HepG2 (cell line): Measurements from ENCODE around the gene LMOD3. TPM values are rescaled to one million over a fixed set of nuclear protein-coding genes. Genes with fewer than 3 reads are reported as not detected.

ENCODE experiments used
- ARNT2 ChIP-seq: sonication (generic); formaldehyde crosslinking; IDR thresholded peaks from 2 replicates; pipeline ENCODE4 v1.8.0; 2022; ENCODE audit warnings: mild to moderate bottlenecking, low read depth, missing genetic modification reagents, moderate library complexity
- ESRRA ChIP-seq: sonication (generic); formaldehyde crosslinking; IDR thresholded peaks from 2 replicates; pipeline ENCODE4 v1.5.1; 2020; ENCODE audit warnings: mild to moderate bottlenecking, low read depth, missing genetic modification reagents
- FOXK1 ChIP-seq: sonication (generic); formaldehyde crosslinking; IDR thresholded peaks from 2 replicates; pipeline ENCODE4 v1.4.0; 2020; ENCODE audit warnings: low read depth, missing genetic modification reagents, borderline replicate concordance
- PAF1 ChIP-seq: IDR thresholded peaks from 2 replicates; pipeline ENCODE4 v1.6.1; 2016; ENCODE audit warnings: missing genetic modification reagents, missing compliant biosample characterization
- SKI ChIP-seq: fragments of 450-650 bp; IDR thresholded peaks from one replicate; pipeline ENCODE4 v1.6.1; 2018; ENCODE audit warnings: mild to moderate bottlenecking; ENCODE audit not compliant: partially characterized antibody
- SPEN ChIP-seq: sonication (generic); formaldehyde crosslinking; IDR thresholded peaks from 2 replicates; pipeline ENCODE4 v1.5.1; 2020; ENCODE audit warnings: low read depth, mild to moderate bottlenecking, missing genetic modification reagents
- ZBTB20 ChIP-seq: sonication (generic); formaldehyde crosslinking; IDR thresholded peaks from 2 replicates; pipeline ENCODE4 v1.8.1; 2023; ENCODE audit warnings: missing genetic modification reagents, low read depth, mild to moderate bottlenecking, borderline replicate concordance
- ZNF772 ChIP-seq: sonication (generic); formaldehyde crosslinking; IDR thresholded peaks from 2 replicates; pipeline ENCODE4 v1.5.0; 2020; ENCODE audit warnings: mild to moderate bottlenecking, missing genetic modification reagents
- ZNF792 ChIP-seq: IDR thresholded peaks from 2 replicates; pipeline ENCODE4 v1.6.1; 2016
- polyA plus RNA-seq, 8 experiments: library from polyadenylated mRNA; depleted of rRNA in 3 of 8; stranded (reverse) in 7 of 8; unstranded in 1 of 8; fragments of >200 nt; fragmentation: Illumina TruSeq in 4 of 8; extraction: Trizol in 4 of 8; gene quantifications; 2 replicates each; pipeline versions ENCODE4 v1.2.1 to v1.2.3, GENCODE V29; 2011 to 2016; ENCODE audit warnings: low read depth in 4 of 8, missing spikeins in 1 of 8, mixed read lengths in 1 of 8; ENCODE audit not compliant: insufficient read depth in 1 of 8
- total RNA-seq, 5 experiments: library from RNA; depleted of rRNA; stranded (reverse); fragments of >200 nt; fragmentation: Illumina TruSeq; extraction: Trizol; gene quantifications; 2 replicates each; pipeline ENCODE4 v1.2.3, GENCODE V29; 2016; ENCODE audit warnings: low read depth in 1 of 5
- TF ChIP-seq, protein P1 (sequence below): sonication (generic); formaldehyde crosslinking; IDR thresholded peaks from 2 replicates; pipeline ENCODE4 v1.5.0; 2020; ENCODE audit warnings: mild to moderate bottlenecking, missing genetic modification reagents, borderline replicate concordance
- TF ChIP-seq, protein P2 (sequence below): IDR thresholded peaks from 2 replicates; pipeline ENCODE4 v1.6.1; 2012; ENCODE audit warnings: inconsistent platforms
- TF ChIP-seq, protein P3 (sequence below): sonication (generic); formaldehyde crosslinking; IDR thresholded peaks from 2 replicates; pipeline ENCODE4 v1.9.0; 2021; ENCODE audit warnings: missing genetic modification reagents, mild to moderate bottlenecking, borderline replicate concordance
- TF ChIP-seq, protein P4 (sequence below): sonication (generic); formaldehyde crosslinking; IDR thresholded peaks from 2 replicates; pipeline ENCODE4 v1.5.0; 2020; ENCODE audit warnings: missing genetic modification reagents
- TF ChIP-seq, protein P5 (sequence below): sonication (generic); formaldehyde crosslinking; IDR thresholded peaks from 2 replicates; pipeline ENCODE4 v1.4.0; 2020; ENCODE audit warnings: missing genetic modification reagents, mild to moderate bottlenecking, borderline replicate concordance
- TF ChIP-seq, protein P6 (sequence below): sonication (generic); formaldehyde crosslinking; IDR thresholded peaks from 2 replicates; pipeline ENCODE4 v1.9.0; 2021; ENCODE audit warnings: missing genetic modification reagents, borderline replicate concordance
- TF ChIP-seq, protein P7 (sequence below): sonication (generic); formaldehyde crosslinking; IDR thresholded peaks from 2 replicates; pipeline ENCODE4 v1.5.1; 2020; ENCODE audit warnings: mild to moderate bottlenecking, moderate library complexity, missing genetic modification reagents

LMOD3 gene
- total and polyA plus RNA-seq, 2 of the 13 experiments (the other 11 are each of a cell fraction or from before 2014, with no cell fraction given), result not detected

DNA sequence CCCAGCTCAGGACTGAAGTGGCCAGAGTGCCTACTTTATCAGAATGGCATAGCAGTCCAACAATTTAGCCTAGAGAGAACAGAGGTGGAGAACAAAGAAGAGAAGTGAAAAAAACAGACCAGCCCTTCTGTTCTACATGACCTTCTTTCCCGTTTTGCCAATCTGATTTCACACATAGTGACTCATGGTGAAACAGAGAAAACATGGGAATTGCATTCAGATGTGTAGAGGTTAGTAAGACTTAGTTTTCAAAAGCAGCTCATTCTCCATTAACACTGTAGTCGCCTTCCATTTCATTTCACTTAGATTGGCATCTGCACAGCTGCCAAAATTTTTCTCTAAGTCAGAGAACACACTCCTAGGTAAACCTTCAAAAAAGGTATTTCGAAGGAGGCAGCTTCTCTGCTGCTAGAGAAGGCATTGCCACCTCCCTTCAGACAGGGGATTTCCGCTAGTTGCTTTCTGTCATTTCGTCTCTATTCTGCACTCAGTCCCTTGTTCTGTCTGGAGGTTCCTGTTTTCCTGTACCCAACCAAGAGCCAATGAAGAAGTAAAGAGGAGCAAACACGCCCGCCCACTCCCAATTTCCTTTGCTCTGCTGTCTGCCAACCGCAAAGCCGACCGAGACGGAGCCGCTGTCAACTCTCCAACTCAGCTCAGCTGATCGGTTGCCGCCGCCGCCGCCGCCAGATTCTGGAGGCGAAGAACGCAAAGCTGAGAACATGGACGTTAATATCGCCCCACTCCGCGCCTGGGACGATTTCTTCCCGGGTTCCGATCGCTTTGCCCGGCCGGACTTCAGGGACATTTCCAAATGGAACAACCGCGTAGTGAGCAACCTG lies 37.8 kb downstream of the LMOD3 start, which contains the start of gene ARL6IP5 (continued):
- TF ChIP-seq, protein P1, sequence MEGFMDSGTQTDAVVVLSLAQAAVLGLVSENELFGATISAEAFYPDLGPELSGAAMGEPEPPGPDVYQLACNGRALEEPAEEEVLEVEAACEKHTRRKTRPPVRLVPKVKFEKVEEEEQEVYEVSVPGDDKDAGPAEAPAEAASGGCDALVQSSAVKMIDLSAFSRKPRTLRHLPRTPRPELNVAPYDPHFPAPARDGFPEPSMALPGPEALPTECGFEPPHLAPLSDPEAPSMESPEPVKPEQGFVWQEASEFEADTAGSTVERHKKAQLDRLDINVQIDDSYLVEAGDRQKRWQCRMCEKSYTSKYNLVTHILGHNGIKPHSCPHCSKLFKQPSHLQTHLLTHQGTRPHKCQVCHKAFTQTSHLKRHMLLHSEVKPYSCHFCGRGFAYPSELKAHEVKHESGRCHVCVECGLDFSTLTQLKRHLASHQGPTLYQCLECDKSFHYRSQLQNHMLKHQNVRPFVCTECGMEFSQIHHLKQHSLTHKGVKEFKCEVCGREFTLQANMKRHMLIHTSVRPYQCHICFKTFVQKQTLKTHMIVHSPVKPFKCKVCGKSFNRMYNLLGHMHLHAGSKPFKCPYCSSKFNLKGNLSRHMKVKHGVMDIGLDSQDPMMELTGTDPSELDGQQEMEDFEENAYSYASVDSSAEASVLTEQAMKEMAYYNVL (CRISPR knock-in tag), result 0 out of 2 replicates have a peak, but pooled peaks have one; percentile 3
- TF ChIP-seq FOXK1 (CRISPR knock-in tag) (0 out of 2 replicates have a peak, but pooled peaks have one; percentile 38), ARNT2 (CRISPR knock-in tag) (no peak), ESRRA (CRISPR knock-in tag) (no peak), PAF1 (CRISPR knock-in tag) (no peak), ZNF792 (CRISPR knock-in tag) (0 out of 2 replicates have a peak, but pooled peaks have one; percentile 53), ZNF772 (no peak), SKI (peak; percentile 14), ZBTB20 (no peak; the same call in 1 of the 2 replicates), SPEN (peak; percentile 65)
- TF ChIP-seq, protein P2, sequence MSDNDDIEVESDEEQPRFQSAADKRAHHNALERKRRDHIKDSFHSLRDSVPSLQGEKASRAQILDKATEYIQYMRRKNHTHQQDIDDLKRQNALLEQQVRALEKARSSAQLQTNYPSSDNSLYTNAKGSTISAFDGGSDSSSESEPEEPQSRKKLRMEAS, result peak; percentile 26; the same call in 1 of the 2 replicates
- TF ChIP-seq, protein P3, sequence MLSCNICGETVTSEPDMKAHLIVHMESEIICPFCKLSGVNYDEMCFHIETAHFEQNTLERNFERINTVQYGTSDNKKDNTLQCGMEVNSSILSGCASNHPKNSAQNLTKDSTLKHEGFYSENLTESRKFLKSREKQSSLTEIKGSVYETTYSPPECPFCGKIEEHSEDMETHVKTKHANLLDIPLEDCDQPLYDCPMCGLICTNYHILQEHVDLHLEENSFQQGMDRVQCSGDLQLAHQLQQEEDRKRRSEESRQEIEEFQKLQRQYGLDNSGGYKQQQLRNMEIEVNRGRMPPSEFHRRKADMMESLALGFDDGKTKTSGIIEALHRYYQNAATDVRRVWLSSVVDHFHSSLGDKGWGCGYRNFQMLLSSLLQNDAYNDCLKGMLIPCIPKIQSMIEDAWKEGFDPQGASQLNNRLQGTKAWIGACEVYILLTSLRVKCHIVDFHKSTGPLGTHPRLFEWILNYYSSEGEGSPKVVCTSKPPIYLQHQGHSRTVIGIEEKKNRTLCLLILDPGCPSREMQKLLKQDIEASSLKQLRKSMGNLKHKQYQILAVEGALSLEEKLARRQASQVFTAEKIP (CRISPR knock-in tag), result no peak
- TF ChIP-seq, protein P4, sequence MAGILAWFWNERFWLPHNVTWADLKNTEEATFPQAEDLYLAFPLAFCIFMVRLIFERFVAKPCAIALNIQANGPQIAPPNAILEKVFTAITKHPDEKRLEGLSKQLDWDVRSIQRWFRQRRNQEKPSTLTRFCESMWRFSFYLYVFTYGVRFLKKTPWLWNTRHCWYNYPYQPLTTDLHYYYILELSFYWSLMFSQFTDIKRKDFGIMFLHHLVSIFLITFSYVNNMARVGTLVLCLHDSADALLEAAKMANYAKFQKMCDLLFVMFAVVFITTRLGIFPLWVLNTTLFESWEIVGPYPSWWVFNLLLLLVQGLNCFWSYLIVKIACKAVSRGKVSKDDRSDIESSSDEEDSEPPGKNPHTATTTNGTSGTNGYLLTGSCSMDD (CRISPR knock-in tag), result no peak
- TF ChIP-seq, protein P5, sequence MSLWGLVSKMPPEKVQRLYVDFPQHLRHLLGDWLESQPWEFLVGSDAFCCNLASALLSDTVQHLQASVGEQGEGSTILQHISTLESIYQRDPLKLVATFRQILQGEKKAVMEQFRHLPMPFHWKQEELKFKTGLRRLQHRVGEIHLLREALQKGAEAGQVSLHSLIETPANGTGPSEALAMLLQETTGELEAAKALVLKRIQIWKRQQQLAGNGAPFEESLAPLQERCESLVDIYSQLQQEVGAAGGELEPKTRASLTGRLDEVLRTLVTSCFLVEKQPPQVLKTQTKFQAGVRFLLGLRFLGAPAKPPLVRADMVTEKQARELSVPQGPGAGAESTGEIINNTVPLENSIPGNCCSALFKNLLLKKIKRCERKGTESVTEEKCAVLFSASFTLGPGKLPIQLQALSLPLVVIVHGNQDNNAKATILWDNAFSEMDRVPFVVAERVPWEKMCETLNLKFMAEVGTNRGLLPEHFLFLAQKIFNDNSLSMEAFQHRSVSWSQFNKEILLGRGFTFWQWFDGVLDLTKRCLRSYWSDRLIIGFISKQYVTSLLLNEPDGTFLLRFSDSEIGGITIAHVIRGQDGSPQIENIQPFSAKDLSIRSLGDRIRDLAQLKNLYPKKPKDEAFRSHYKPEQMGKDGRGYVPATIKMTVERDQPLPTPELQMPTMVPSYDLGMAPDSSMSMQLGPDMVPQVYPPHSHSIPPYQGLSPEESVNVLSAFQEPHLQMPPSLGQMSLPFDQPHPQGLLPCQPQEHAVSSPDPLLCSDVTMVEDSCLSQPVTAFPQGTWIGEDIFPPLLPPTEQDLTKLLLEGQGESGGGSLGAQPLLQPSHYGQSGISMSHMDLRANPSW (CRISPR knock-in tag), result no peak
- TF ChIP-seq, protein P6, sequence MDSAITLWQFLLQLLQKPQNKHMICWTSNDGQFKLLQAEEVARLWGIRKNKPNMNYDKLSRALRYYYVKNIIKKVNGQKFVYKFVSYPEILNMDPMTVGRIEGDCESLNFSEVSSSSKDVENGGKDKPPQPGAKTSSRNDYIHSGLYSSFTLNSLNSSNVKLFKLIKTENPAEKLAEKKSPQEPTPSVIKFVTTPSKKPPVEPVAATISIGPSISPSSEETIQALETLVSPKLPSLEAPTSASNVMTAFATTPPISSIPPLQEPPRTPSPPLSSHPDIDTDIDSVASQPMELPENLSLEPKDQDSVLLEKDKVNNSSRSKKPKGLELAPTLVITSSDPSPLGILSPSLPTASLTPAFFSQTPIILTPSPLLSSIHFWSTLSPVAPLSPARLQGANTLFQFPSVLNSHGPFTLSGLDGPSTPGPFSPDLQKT, result no peak
- TF ChIP-seq, protein P7, sequence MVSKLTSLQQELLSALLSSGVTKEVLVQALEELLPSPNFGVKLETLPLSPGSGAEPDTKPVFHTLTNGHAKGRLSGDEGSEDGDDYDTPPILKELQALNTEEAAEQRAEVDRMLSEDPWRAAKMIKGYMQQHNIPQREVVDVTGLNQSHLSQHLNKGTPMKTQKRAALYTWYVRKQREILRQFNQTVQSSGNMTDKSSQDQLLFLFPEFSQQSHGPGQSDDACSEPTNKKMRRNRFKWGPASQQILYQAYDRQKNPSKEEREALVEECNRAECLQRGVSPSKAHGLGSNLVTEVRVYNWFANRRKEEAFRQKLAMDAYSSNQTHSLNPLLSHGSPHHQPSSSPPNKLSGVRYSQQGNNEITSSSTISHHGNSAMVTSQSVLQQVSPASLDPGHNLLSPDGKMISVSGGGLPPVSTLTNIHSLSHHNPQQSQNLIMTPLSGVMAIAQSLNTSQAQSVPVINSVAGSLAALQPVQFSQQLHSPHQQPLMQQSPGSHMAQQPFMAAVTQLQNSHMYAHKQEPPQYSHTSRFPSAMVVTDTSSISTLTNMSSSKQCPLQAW (CRISPR knock-in tag), result peak; percentile 41; the same call in 1 of the 2 replicates
